Stimulated activated CD8-positive, alpha-beta memory T cell treated with anti-CD3 and anti-CD28 coated beads, Interleukin-15, amount 100 ng/mL, for 4 hours (primary cell): ENCODE data around the gene RAC2.
"Not testable (repeated sequence)": the region's sequence is repeated elsewhere in the genome, so short reads cannot be mapped to it uniquely, and the experiment has no call there.

ENCODE experiments used
- DNase-seq, 2 donors: peaks; one replicate each; pipeline ENCODE4 v3.0.0-alpha.2; 2020; ENCODE audit warnings: low read depth in 2 of 2

The RAC2 gene

DNA sequence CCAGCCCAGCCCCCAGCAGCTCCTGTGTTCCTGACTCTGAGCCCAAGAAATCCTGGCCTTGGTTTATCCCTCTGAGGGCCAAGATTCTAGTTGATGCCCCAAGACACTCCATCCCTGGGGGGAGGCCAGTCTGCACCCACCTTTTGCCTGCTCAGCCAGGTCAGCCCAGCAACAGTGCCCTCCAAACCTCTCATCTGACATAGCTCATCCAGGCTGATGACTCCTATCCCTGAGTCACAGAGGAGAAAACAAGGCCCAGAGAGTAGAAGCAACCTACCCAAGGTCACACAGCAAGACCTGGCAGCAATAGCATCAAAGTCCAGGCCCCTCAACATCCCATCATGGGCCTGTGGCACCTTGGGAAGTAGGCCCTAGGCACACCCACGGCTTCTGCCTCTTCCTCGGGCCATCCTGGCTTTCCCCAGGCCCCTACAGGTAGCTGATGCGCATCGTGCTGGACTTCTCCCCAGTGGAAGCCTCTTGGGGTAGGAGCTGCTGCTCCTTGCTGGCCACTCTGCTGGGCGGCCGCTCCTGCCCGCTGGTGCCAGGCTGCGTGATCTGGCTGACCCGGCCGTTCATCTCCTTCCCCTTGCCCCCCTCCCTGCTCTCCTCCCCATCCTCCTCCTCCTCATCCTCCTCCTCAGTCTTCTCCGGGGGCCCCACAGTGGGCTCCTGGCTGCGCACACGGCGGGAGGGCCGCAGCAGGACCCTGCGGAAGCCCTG is 37.8 kb downstream of the RAC2 start:
- no peak for DNase-seq

DNA sequence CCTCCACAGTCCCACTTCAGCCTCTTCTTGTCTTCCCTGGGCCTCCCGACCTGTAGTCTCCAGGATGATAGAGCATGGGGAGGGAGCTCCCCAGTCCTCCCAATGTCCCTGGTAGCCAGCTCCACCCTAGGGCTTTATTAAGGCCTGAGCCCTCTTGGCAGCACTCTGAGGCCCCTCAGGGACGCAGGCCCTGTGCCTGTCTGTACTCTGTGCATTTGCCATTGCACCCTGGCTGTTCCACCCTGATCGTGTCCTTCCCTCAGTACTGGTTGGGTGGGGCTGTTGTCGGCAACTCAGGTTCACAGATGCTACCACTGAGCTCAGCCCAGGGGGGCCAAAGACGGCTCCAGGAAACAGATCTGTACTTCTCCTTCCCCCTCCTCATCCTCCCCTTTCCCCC is 39.0 kb downstream of the RAC2 start:
- DNase-seq, result no peak

- no peak for DNase-seq
Measured at GRCh38 chr22:37204045-37204655, 39.9 kb downstream of the RAC2 start.

GRCh38 chr22:37203354-37204044 is 40.6 kb downstream of the RAC2 start:
- no peak for DNase-seq

- no peak for DNase-seq
Measured at GRCh38 chr22:37202716-37203115, 41.4 kb downstream of the RAC2 start.

DNA sequence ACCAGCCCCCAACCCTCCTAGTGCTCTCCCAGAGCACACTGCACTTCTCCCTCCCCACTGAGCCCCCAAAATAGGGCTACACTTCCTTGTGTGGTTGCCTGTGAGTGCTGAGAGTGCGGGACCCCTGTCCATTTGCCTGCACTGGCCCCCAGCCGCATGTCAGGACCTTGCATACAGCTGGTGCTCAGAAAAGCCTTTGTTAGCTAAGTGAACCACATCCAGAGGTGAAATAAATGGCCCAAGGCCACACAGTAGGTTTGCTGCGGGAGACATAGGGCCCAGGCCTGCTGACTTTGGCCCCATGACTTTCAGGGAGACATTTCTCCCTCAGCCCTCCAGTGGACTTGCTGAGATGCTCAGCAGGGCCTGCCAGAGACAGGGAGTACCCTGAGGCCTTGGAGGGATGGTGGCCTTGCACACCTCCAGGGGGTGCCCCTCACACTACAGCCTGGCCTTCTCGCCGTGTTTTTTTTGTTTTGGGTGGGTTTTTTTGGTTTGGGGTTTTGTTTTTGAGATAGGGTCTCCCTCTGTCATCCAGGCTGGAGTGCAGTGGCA is 42.0 kb downstream of the RAC2 start:
- no peak for DNase-seq

GRCh38 chr22:37201443-37201820 is 42.6 kb downstream of the RAC2 start:
- not testable (repeated sequence) for DNase-seq

- no peak for DNase-seq
Measured at GRCh38 chr22:37199760-37200108, 44.3 kb downstream of the RAC2 start.

DNA sequence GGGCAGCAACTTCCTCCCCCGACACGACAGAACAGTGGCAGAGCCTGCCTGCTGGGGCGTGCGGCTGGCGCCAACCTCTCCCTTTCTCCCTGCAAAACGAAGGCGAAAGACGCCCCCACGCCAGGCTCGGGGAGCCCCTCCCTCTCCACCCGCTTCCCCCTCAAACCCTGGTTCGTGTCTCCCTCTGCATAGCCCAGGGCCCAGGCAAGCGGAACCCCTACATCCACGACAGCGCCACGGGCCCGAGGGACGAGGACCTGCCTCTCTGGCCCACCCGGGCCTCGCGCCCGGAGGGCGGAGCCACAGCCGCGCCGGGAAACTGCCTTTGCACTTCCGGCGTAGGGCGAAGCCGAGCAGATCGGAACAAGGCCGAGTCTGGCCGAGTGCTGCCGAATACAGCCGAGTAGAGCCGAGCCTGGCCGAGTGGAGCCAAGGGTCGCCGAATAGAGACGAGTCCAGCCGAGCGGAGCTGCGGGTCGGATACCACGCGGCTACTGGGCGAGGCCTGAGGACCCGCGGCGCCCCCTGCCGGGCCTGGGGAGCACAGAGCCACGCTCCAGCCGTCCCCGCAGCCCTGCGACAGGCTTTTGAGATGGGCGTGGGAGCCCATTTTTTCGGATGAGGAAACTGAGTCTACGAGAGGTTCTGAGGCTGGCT is 44.8 kb downstream of the RAC2 start:
- DNase-seq, result peak; percentile 97 to 98

- peak; percentile 79 to 82 for DNase-seq
Measured at GRCh38 chr22:37198258-37199102, 45.6 kb downstream of the RAC2 start.

- no peak for DNase-seq
Measured at GRCh38 chr22:37197451-37198257, 46.4 kb downstream of the RAC2 start.

- DNase-seq, result no peak
Measured at GRCh38 chr22:37196539-37197450, 47.3 kb downstream of the RAC2 start.

GRCh38 chr22:37195921-37196320 is 48.1 kb downstream of the RAC2 start:
- DNase-seq, result no peak

DNA sequence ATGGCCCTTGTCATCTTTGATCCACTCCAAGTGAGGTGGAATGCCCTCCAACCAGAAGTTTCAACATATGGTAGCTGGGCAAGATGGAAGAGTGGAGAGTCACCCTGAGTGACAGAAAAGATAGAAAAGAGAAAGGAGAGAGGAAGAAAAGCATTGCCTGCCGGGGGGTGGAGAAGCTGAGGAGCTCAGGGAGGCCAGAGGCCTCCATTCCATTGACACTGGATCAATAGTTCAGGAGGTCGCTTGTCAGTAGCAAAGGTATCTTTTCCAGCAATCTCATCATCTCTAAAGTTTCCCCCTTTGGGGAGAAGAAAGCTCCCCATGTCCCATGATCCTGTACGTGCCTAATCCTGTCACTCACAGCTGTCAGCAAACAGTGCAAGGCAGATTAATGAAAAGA is 49.3 kb downstream of the RAC2 start:
- DNase-seq, result no peak

DNA sequence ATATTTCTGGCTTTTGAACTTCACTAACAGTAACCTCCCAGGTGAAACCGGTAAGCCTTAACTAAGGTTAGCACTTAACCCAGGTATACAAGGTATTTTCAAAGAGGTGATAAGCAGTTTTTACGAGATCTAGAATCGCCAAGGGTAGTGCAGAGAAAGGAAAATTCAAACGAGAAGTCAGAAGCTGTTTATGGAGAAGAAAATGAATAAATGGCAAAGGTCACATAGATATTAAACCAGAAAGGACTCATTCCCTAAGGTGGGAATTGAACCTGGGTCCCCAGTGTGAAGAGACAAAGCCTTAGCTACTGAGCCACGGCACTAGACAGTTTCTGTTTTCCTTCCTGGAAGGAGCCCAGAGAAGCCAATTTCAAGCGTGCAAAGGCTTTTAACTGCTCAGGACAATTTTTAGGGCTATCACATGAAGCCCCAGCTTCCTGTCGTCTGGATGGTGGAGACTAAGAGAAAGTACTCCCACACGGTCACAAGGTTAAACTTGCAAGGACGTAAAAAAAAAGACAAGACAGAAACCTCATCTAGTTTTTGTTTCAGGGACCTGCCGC is 50.4 kb downstream of the RAC2 start:
- DNase-seq, result no peak

DNA sequence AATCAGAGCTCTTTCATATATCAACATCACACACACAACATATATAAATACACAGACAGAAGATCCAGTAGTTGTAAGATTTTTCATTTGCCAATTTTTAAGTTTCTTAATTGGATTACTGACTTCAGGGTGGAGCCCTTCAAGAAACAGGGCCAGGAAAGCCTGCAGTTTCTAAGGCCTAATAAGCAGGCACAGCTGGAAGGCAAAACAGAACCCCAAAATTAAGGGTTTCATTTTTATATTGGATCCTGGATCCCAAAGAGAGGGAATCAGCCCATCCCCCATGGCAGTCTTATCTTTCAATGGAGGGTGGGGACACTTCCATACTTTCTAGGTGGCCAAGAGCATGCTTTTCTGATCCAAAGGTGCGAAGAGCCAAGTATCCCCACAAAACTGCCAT is 51.3 kb downstream of the RAC2 start:
- DNase-seq, result no peak

- no peak for DNase-seq
Measured at GRCh38 chr22:37192204-37192603, 51.9 kb downstream of the RAC2 start.

DNA sequence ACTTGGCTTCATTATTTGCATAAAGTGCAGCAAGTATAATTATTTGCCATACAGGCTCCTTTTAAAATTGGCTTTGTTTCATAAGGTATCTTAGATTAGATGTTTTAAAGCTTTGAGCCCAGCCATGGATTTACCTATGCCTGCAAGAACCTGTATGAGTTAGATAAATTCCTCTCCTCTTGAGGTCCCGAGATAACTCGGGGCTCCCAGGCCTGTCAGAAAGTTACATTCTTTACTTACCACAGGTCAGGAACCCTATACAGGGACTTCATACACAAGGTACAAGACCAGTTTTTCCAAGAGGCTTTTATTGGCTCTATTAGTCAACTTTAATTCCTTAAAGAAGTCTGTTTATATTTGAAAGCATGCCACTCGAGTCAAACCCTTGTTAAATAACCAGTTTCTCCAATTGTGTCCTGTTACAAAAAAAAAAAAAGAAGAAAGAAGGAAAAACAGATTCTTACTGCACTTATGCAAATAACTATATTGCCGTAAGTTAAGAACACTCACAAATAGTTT is 53.7 kb downstream of the RAC2 start:
- no peak for DNase-seq

DNA sequence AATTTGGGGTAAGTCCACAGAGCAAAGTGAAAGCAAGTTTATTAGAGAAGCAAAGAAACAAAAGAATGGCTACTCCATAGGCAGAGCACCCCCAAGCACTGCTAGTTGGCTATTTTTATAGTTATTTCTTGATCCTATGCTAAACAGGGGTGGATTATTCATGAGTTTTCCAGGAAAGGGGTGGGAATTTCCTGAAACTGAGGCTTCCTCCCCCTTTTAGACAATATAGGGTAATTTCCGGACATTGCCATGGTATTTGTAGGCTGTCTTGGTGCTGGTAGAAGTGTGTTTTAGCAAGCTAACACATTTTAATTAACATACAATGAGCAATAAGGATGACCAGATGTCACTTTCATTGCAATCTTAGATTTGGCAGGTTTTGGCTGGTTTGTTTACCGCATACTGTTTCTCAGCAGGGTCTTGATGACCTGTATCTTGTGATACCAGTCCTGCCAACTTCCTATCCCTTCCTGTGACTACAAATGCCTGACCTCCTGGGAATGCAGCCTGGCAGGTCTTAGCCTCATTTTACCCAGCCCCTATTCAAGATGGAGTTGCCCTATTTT is 55.1 kb downstream of the RAC2 start:
- no peak for DNase-seq
